Measurements from ENCODE around the gene TEX28.
"Not testable (repeated sequence)": the region's sequence is repeated elsewhere in the genome, so short reads cannot be mapped to it uniquely, and the experiment has no call there.

Gene TEX28, protein sequence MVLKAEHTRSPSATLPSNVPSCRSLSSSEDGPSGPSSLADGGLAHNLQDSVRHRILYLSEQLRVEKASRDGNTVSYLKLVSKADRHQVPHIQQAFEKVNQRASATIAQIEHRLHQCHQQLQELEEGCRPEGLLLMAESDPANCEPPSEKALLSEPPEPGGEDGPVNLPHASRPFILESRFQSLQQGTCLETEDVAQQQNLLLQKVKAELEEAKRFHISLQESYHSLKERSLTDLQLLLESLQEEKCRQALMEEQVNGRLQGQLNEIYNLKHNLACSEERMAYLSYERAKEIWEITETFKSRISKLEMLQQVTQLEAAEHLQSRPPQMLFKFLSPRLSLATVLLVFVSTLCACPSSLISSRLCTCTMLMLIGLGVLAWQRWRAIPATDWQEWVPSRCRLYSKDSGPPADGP

DNA sequence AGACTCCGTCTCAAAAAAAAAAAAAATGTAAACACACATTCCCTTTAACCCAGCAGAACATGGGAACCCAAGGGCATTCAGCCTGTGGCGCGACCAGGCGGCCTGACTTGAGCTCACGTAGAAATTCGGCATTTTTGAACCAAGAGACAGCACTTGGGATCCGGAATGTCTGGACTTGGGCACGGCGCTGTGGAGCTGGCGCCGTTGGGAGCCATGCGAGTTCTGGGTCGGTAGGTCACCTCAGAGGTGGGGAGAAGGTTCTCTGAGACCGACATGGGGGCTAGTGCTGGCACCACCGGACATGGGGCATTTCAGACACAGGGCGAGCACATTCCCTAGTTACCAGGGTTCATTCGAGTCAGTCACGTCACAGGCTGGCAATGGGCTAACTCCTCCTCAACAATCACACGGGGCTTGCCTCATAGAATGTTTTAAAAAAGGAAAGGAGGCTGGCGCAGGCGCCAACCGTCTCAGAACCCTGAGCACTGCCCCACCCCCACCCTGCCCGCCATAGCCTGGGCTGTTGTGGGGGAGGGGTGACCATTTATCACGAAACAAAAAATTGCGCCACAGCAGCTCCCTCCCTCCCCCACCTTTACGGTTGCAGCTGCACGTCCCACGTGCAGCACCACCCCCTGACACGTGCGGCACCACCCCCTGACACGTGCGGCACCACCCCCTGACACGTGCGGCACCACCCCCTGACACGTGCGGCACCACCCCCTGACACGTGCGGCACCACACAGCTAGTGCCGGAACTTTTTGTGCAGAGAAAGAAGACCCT, at the start of gene TEX28:
TEX28 (minus strand) TSS at position 334 of the 784 bp plus-strand sequence. CDS start 3,007 bp downstream, outside the sequence.
- no peak within 1 kb of the TSS for H3K27ac ChIP-seq

GRCh38 chrX:154343620-154344019, 48.7 kb upstream of the TEX28 start:
- H3K36me3 ChIP-seq (ENCODE audit: control insufficient read depth, insufficient read depth, low read length); H3K4me2 ChIP-seq (ENCODE audit: low read length); H3K4me1 ChIP-seq; H3K27ac ChIP-seq; H2AFZ ChIP-seq; H3K9ac ChIP-seq; H3K4me3 ChIP-seq (ENCODE audit: low read depth, low read length); H3K9me3 ChIP-seq (ENCODE audit: control insufficient read depth, low read length); H3K27me3 ChIP-seq (ENCODE audit: control insufficient read depth, insufficient read depth, low read length); H3K79me2 ChIP-seq: not testable (repeated sequence)

More for the DNA sequence above, at the start of gene TEX28:
- Histone ChIP-seq H3K36me3 (ENCODE audit: control insufficient read depth, insufficient read depth, low read length) (no peaks in the 10 kb centered on the region), H3K79me2 (no peaks in the 10 kb centered on the region), H3K27me3 (ENCODE audit: control insufficient read depth, insufficient read depth, low read length) (no peaks in the 10 kb centered on the region), H2AFZ (no peak within 1 kb of the TSS), H3K4me2 (ENCODE audit: low read length) (no peak within 1 kb of the TSS), H3K4me3 (ENCODE audit: low read depth, low read length) (no peak within 1 kb of the TSS), H3K9me3 (ENCODE audit: control insufficient read depth, low read length) (no peaks in the 10 kb centered on the region), H3K4me1 (no peaks in the 10 kb centered on the region), H3K9ac (no peak within 1 kb of the TSS)
- TF ChIP-seq, protein P1, sequence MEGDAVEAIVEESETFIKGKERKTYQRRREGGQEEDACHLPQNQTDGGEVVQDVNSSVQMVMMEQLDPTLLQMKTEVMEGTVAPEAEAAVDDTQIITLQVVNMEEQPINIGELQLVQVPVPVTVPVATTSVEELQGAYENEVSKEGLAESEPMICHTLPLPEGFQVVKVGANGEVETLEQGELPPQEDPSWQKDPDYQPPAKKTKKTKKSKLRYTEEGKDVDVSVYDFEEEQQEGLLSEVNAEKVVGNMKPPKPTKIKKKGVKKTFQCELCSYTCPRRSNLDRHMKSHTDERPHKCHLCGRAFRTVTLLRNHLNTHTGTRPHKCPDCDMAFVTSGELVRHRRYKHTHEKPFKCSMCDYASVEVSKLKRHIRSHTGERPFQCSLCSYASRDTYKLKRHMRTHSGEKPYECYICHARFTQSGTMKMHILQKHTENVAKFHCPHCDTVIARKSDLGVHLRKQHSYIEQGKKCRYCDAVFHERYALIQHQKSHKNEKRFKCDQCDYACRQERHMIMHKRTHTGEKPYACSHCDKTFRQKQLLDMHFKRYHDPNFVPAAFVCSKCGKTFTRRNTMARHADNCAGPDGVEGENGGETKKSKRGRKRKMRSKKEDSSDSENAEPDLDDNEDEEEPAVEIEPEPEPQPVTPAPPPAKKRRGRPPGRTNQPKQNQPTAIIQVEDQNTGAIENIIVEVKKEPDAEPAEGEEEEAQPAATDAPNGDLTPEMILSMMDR (IDR thresholded peaks at IDR 0.05) = no peak

GRCh38 chrX:154343063-154343462, 48.1 kb upstream of the TEX28 start:
- not testable (repeated sequence) for H3K4me2 ChIP-seq (ENCODE audit: low read length); H3K4me1 ChIP-seq; H3K36me3 ChIP-seq (ENCODE audit: control insufficient read depth, insufficient read depth, low read length); H3K27ac ChIP-seq; H2AFZ ChIP-seq; H3K9ac ChIP-seq; H3K79me2 ChIP-seq; H3K27me3 ChIP-seq (ENCODE audit: control insufficient read depth, insufficient read depth, low read length); H3K4me3 ChIP-seq (ENCODE audit: low read depth, low read length); H3K9me3 ChIP-seq (ENCODE audit: control insufficient read depth, low read length)

GRCh38 chrX:154341399-154342298, 46.7 kb upstream of the TEX28 start:
- not testable (repeated sequence) for H3K27ac ChIP-seq; H3K4me3 ChIP-seq (ENCODE audit: low read depth, low read length); H3K36me3 ChIP-seq (ENCODE audit: control insufficient read depth, insufficient read depth, low read length); H3K4me2 ChIP-seq (ENCODE audit: low read length); H3K27me3 ChIP-seq (ENCODE audit: control insufficient read depth, insufficient read depth, low read length); H3K9me3 ChIP-seq (ENCODE audit: control insufficient read depth, low read length); H2AFZ ChIP-seq; H3K4me1 ChIP-seq; H3K9ac ChIP-seq; H3K79me2 ChIP-seq

GRCh38 chrX:154334496-154334895, 39.6 kb upstream of the TEX28 start:
- no peak overlapping the region for H3K9ac ChIP-seq
- H3K27ac ChIP-seq = no peak overlapping the region
- TF ChIP-seq, protein P1 (IDR thresholded peaks at IDR 0.05) = no peak
- no peaks in the 10 kb centered on the region for H3K79me2 ChIP-seq
- H3K4me1 ChIP-seq = no peaks in the 10 kb centered on the region
- H3K36me3 ChIP-seq (ENCODE audit: control insufficient read depth, insufficient read depth, low read length) = no peaks in the 10 kb centered on the region
- no peak overlapping the region for H3K4me2 ChIP-seq (ENCODE audit: low read length)
- no peak overlapping the region for H3K4me3 ChIP-seq (ENCODE audit: low read depth, low read length)
- H3K27me3 ChIP-seq (ENCODE audit: control insufficient read depth, insufficient read depth, low read length) = no peaks in the 10 kb centered on the region
- no peaks in the 10 kb centered on the region for H3K9me3 ChIP-seq (ENCODE audit: control insufficient read depth, low read length)
- no peak overlapping the region for H2AFZ ChIP-seq
